Neural progenitor cell (in vitro differentiated cells): ENCODE measurements around the gene ELMOD1.

Experiments
- EZH2 ChIP-seq: fragments of 200-600 bp; sonication (generic); IDR thresholded peaks from 2 replicates; pipeline ENCODE4 v1.6.1; 2017; ENCODE audit warnings: antibody characterized with exemption, mild to moderate bottlenecking, moderate library complexity
- TF ChIP-seq, protein P1 (sequence below): fragments of 200-600 bp; sonication (generic); IDR thresholded peaks from 2 replicates; pipeline ENCODE4 v1.5.1; 2017; ENCODE audit warnings: antibody characterized with exemption, mild to moderate bottlenecking

DNA sequence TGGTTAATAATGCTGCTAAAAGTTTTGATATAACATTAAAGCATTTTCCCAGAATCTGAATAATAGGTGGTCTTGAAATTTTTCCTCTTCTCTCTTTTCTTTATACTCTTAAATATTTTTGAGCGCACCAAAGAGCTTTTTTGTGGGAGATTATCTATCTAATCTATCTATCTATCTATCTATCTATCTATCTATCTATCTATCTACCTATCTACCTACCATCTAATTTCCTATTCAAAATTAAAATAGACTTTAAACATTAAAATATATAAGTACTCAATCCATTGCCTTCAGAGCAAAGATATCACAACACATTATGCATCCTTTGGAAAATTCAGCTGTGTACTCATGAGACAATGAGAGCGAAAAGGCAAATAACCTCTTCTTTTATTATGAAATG is 55.8 kb downstream of the ELMOD1 start:
- TF ChIP-seq, protein P1, sequence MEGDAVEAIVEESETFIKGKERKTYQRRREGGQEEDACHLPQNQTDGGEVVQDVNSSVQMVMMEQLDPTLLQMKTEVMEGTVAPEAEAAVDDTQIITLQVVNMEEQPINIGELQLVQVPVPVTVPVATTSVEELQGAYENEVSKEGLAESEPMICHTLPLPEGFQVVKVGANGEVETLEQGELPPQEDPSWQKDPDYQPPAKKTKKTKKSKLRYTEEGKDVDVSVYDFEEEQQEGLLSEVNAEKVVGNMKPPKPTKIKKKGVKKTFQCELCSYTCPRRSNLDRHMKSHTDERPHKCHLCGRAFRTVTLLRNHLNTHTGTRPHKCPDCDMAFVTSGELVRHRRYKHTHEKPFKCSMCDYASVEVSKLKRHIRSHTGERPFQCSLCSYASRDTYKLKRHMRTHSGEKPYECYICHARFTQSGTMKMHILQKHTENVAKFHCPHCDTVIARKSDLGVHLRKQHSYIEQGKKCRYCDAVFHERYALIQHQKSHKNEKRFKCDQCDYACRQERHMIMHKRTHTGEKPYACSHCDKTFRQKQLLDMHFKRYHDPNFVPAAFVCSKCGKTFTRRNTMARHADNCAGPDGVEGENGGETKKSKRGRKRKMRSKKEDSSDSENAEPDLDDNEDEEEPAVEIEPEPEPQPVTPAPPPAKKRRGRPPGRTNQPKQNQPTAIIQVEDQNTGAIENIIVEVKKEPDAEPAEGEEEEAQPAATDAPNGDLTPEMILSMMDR, result no peak
- TF ChIP-seq EZH2, result no peak
